Smooth muscle cell (in vitro differentiated cells): ENCODE data around the gene CASP8AP2. TPM values are rescaled to one million over a fixed set of nuclear protein-coding genes. Genes with fewer than 3 reads are reported as not detected.
"Not testable (repeated sequence)": the region's sequence is repeated elsewhere in the genome, so short reads cannot be mapped to it uniquely, and the experiment has no call there.

Experiments
- DNase-seq: peaks from one replicate; lab custom pipeline; 2025; ENCODE audit not compliant: unreplicated experiment; lab: John Stamatoyannopoulos, UW
- H2AFZ ChIP-seq: fragments of 200-600 bp; sonication (generic); 2 replicates; pipeline ENCODE4 v1.6.0; 2016; ENCODE audit warnings: antibody characterized with exemption, low read depth, mild to moderate bottlenecking
- H3F3A ChIP-seq: fragments of 200-600 bp; sonication (generic); 2 replicates; pipeline ENCODE4 v1.6.0; 2017; ENCODE audit warnings: antibody characterized with exemption, low read depth
- H3K27ac ChIP-seq: fragments of 200-600 bp; sonication (generic); 2 replicates; pipeline ENCODE4 v1.5.1; 2016; ENCODE audit warnings: low read depth, mild to moderate bottlenecking
- H3K27me3 ChIP-seq: fragments of 200-600 bp; sonication (generic); 2 replicates; pipeline ENCODE4 v1.6.1; 2016; ENCODE audit warnings: low read depth, mild to moderate bottlenecking
- H3K36me3 ChIP-seq: fragments of 200-600 bp; sonication (generic); 2 replicates; pipeline ENCODE4 v1.5.1; 2016; ENCODE audit warnings: low read depth
- H3K4me1 ChIP-seq: fragments of 200-600 bp; sonication (generic); 2 replicates; pipeline ENCODE4 v1.5.1; 2016; ENCODE audit warnings: low read depth
- H3K4me2 ChIP-seq: fragments of 200-600 bp; sonication (generic); 2 replicates; pipeline ENCODE4 v1.6.0; 2016; ENCODE audit warnings: mild to moderate bottlenecking
- H3K4me3 ChIP-seq: fragments of 200-600 bp; sonication (generic); 2 replicates; pipeline ENCODE4 v1.5.1; 2016; ENCODE audit warnings: mild to moderate bottlenecking
- H3K79me2 ChIP-seq: fragments of 200-600 bp; sonication (generic); 2 replicates; pipeline ENCODE4 v1.6.0; 2016; ENCODE audit warnings: low read depth, mild to moderate bottlenecking
- H3K9ac ChIP-seq: fragments of 200-600 bp; sonication (generic); 2 replicates; pipeline ENCODE4 v1.6.0; 2016; ENCODE audit warnings: low read depth
- H3K9me3 ChIP-seq: fragments of 200-600 bp; sonication (generic); replicated peaks from 2 replicates; pipeline ENCODE4 v1.5.1; 2016; ENCODE audit warnings: low read depth
- H4K20me1 ChIP-seq: fragments of 200-600 bp; sonication (generic); 2 replicates; pipeline ENCODE4 v1.6.0; 2016; ENCODE audit warnings: low read depth
- WGBS: methylation state at CpG from one replicate; pipeline ENCODE4 v1.1.7; 2016; ENCODE audit warnings: low lambda C conversion rate; 5-methylcytosine and 5-hydroxymethylcytosine counted together
- polyA plus RNA-seq: library from polyadenylated mRNA; unstranded; fragments of >200 nt; fragmentation: Nextera tagmentation; extraction: Ambion mirVana; gene quantifications from 2 replicates; pipeline ENCODE4 v1.2.1, GENCODE V29; 2016
- total RNA-seq: library from RNA; depleted of rRNA; stranded (reverse); fragments of >200 nt; gene quantifications from 2 replicates; pipeline ENCODE4 v1.2.3, GENCODE V29; 2014
- TF ChIP-seq, protein P1 (sequence below): fragments of 200-600 bp; sonication (generic); IDR thresholded peaks from 2 replicates; pipeline ENCODE4 v1.5.1; 2017; ENCODE audit warnings: borderline replicate concordance, mild to moderate bottlenecking, antibody characterized with exemption; ENCODE audit not compliant: insufficient read depth, poor library complexity, severe bottlenecking

The CASP8AP2 gene
- total RNA-seq: 18.7 and 21.2 TPM in 2 replicates
- polyA plus RNA-seq: 13.3 and 14.0 TPM in 2 replicates

DNA sequence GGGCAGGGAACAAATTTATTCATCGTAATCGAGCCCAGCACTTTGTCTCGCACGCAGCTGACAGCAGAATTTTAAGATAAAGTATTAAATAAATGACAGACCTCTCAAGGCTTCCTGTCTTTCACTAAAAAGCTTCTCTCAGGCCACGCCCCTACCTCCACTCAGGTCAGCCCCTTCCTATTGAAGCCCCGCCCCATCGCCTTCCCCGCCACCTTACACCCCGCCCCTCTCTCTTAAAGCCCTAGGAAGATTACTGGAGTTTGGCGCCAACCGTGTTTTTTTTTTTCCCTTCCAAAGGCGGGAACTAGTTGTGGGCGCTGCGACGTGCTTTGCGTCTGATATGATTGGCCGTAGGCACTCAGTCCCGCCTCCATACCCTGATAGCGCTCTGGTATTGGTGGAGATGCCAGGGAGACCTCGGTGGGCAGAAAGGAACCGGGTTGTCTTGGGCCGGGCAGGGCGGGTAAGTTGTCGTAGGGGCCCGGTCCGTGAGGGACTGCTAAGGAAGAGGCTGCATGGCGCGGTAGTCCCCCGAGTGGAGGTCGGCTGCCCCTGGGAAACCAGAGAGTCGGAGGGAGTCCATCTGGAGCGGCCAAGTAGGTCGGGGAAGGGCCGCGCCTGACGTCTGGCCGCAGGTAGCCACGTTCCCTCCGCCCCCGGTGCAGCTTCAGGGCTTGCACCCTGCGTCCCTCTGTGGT is at the start of gene CASP8AP2:
Gene CASP8AP2 (plus strand): TSS at position 409 of the 698 bp plus-strand sequence.
- H3K36me3 ChIP-seq: no peaks in the 10 kb centered on the region
- H3K9ac ChIP-seq: peak within 1 kb of the TSS; percentile 70
- no peaks in the 10 kb centered on the region for H3F3A ChIP-seq
- peaks cover 15% of the 10 kb centered on the region for H3K4me1 ChIP-seq
- no peaks in the 10 kb centered on the region for H3K27me3 ChIP-seq
- H3K27ac ChIP-seq: peak within 1 kb of the TSS; percentile 34
- peak within 1 kb of the TSS; percentile 90 for H3K4me3 ChIP-seq
- H3K9me3 ChIP-seq: no peaks in the 10 kb centered on the region
- TF ChIP-seq, protein P1, sequence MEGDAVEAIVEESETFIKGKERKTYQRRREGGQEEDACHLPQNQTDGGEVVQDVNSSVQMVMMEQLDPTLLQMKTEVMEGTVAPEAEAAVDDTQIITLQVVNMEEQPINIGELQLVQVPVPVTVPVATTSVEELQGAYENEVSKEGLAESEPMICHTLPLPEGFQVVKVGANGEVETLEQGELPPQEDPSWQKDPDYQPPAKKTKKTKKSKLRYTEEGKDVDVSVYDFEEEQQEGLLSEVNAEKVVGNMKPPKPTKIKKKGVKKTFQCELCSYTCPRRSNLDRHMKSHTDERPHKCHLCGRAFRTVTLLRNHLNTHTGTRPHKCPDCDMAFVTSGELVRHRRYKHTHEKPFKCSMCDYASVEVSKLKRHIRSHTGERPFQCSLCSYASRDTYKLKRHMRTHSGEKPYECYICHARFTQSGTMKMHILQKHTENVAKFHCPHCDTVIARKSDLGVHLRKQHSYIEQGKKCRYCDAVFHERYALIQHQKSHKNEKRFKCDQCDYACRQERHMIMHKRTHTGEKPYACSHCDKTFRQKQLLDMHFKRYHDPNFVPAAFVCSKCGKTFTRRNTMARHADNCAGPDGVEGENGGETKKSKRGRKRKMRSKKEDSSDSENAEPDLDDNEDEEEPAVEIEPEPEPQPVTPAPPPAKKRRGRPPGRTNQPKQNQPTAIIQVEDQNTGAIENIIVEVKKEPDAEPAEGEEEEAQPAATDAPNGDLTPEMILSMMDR: no peak
- H4K20me1 ChIP-seq: no peaks in the 10 kb centered on the region
- H2AFZ ChIP-seq: peak within 1 kb of the TSS; percentile 98
- WGBS: 1% methylated on average over 33 of the region's 41 CpGs
- DNase-seq: peak; percentile 68
- peak within 1 kb of the TSS; percentile 97 for H3K4me2 ChIP-seq
- peaks cover 19% of the 10 kb centered on the region for H3K79me2 ChIP-seq

- WGBS: 97% methylated on average over 6 of the region's 6 CpGs
- DNase-seq: no peak
- no peaks in the 10 kb centered on the region for H4K20me1 ChIP-seq
- H3K4me3 ChIP-seq: no peak overlapping the region
- H3K27me3 ChIP-seq: no peaks in the 10 kb centered on the region
- no peaks in the 10 kb centered on the region for H3K79me2 ChIP-seq
- H3K27ac ChIP-seq: no peak overlapping the region
- H3K9ac ChIP-seq: no peak overlapping the region
- H3K9me3 ChIP-seq: no peaks in the 10 kb centered on the region
- H3K4me1 ChIP-seq: no peaks in the 10 kb centered on the region
- peaks cover 19% of the 10 kb centered on the region for H3K36me3 ChIP-seq
- H2AFZ ChIP-seq: no peak overlapping the region
- no peak overlapping the region for H3K4me2 ChIP-seq
- TF ChIP-seq, protein P1: no peak
- no peaks in the 10 kb centered on the region for H3F3A ChIP-seq
Observed at GRCh38 chr6:89781070-89782034, 48.3 kb upstream of the CASP8AP2 start.

DNA sequence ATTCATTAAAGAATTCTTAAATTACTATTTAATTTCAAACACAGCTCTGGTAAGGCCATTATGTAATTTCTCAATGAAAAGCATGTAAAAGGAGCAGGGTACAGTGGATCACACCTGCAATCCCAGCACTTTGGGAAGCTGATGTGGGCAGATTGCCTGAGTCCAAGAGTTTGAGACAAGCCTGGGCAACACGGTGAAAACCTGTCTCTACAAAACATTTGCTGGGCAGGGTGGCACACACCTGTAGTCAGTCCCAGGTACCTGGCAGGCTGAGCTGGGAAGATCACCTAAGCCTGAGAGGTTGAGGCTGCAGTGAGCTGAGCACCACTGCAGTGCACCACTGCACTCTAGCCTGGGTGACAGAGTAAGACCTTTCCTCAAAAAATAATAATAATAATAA is 47.5 kb upstream of the CASP8AP2 start:
- no peaks in the 10 kb centered on the region for H3F3A ChIP-seq
- H3K4me3 ChIP-seq: no peak overlapping the region
- no peak overlapping the region for H3K4me2 ChIP-seq
- no peak overlapping the region for H3K27ac ChIP-seq
- H3K9ac ChIP-seq: no peak overlapping the region
- H3K79me2 ChIP-seq: no peaks in the 10 kb centered on the region
- 94% methylated on average over 1 of the region's 1 CpG for WGBS
- no peak for DNase-seq
- H4K20me1 ChIP-seq: no peaks in the 10 kb centered on the region
- peaks cover 23% of the 10 kb centered on the region for H3K36me3 ChIP-seq
- H3K9me3 ChIP-seq: no peaks in the 10 kb centered on the region
- TF ChIP-seq, protein P1: no peak
- H2AFZ ChIP-seq: no peak overlapping the region
- H3K4me1 ChIP-seq: no peaks in the 10 kb centered on the region
- no peaks in the 10 kb centered on the region for H3K27me3 ChIP-seq

GRCh38 chr6:89783293-89783692 is 46.4 kb upstream of the CASP8AP2 start:
- 91% methylated on average over 7 of the region's 7 CpGs for WGBS
- H3K36me3 ChIP-seq: peaks cover 31% of the 10 kb centered on the region

More at GRCh38 chr6:89783293-89783692, 46.4 kb upstream of the CASP8AP2 start:
- not testable (repeated sequence) for H3K27ac ChIP-seq, H3K9me3 ChIP-seq, H4K20me1 ChIP-seq, DNase-seq, H3K4me2 ChIP-seq, H3K4me3 ChIP-seq, H3K4me1 ChIP-seq, H3K79me2 ChIP-seq, H3K9ac ChIP-seq, H2AFZ ChIP-seq, H3F3A ChIP-seq, H3K27me3 ChIP-seq
